ENCODE results near the gene PLEKHG4B. TPM values are rescaled to one million over a fixed set of nuclear protein-coding genes. Genes with fewer than 3 reads are reported as not detected.

The PLEKHG4B gene
- total and polyA plus RNA-seq, 2 of the 8 experiments (the other 6 are each of a cell fraction or from before 2014, with no cell fraction given) = 31.1 to 43.6 TPM

- no peak for TF ChIP-seq ATF2 (IDR thresholded peaks at IDR 0.05; ENCODE audit: low read length)
Measured at GRCh38 chr5:79821-80220, 12.1 kb upstream of the PLEKHG4B start (continued).
